ENCODE data around the gene CLCN7. TPM values are rescaled to one million over a fixed set of nuclear protein-coding genes. Genes with fewer than 3 reads are reported as not detected.
A peak's percentile ranks its signal among the peaks of the same experiment; 100 is the strongest.

The CLCN7 gene
- total RNA-seq, 6 donors from 2014 or later: 78.0 to 463 (median 147) TPM

DNA sequence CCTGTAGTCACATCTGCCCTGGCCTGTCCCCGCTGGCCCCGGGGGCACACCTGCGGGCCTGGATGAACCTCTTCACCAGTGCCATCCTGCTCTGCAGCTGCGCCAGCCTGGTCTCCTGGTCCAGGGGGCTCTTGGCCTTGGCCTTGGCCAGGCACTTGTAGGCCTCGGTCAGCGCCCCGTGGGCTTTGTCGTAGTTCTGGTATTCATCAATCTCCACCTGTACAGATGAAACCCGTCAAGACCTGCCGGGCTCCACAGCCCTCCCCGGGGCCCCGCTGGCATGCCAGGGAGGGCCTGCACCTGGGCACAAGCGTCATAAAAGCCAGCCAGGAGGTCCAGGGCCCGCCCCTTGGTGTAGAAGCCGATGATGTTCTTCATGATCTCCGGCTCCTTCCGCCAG, 45.0 kb upstream of the CLCN7 start:
- 97% methylated on average over 4 to 17 of the region's 17 CpGs for WGBS, 2 donors
- no peaks in the 10 kb centered on the region for H3K27me3 ChIP-seq
- H3K27ac ChIP-seq: no peak overlapping the region
- H3K4me1 ChIP-seq: no peaks in the 10 kb centered on the region
- H3K9me3 ChIP-seq: no peaks in the 10 kb centered on the region
- ATAC-seq (ENCODE audit: low FRiP score in 2 of 2) (no peak), DNase-seq (peak in 1 of 2 donors; percentile 75)
- H3K36me3 ChIP-seq: peaks cover 0 to 53% (median 28%) of the 10 kb centered on the region in 4 donors
- no peak overlapping the region for H3K4me3 ChIP-seq
- TF ChIP-seq EP300 (IDR thresholded peaks at IDR 0.05) (no peak), POLR2AphosphoS5 (IDR thresholded peaks at IDR 0.05) (no peak), POLR2A (IDR thresholded peaks at IDR 0.05) (no peak)
- TF ChIP-seq, protein P1, sequence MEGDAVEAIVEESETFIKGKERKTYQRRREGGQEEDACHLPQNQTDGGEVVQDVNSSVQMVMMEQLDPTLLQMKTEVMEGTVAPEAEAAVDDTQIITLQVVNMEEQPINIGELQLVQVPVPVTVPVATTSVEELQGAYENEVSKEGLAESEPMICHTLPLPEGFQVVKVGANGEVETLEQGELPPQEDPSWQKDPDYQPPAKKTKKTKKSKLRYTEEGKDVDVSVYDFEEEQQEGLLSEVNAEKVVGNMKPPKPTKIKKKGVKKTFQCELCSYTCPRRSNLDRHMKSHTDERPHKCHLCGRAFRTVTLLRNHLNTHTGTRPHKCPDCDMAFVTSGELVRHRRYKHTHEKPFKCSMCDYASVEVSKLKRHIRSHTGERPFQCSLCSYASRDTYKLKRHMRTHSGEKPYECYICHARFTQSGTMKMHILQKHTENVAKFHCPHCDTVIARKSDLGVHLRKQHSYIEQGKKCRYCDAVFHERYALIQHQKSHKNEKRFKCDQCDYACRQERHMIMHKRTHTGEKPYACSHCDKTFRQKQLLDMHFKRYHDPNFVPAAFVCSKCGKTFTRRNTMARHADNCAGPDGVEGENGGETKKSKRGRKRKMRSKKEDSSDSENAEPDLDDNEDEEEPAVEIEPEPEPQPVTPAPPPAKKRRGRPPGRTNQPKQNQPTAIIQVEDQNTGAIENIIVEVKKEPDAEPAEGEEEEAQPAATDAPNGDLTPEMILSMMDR (IDR thresholded peaks at IDR 0.05): no peak

GRCh38 chr16:1518626-1519135, 43.9 kb upstream of the CLCN7 start:
- DNase-seq (peak in 1 of 2 donors; percentile 65), ATAC-seq (ENCODE audit: low FRiP score in 2 of 2) (peak; percentile 31)
- Histone ChIP-seq H3K4me1 (no peaks in the 10 kb centered on the region), H3K9me3 (peaks cover 0 to 6% (median 3%) of the 10 kb centered on the region in 4 donors), H3K27ac (no peak overlapping the region), H3K36me3 (peaks cover 0 to 43% (median 25%) of the 10 kb centered on the region in 4 donors), H3K27me3 (no peaks in the 10 kb centered on the region), H3K4me3 (no peak overlapping the region)
- no peak for TF ChIP-seq POLR2AphosphoS5 (IDR thresholded peaks at IDR 0.05)
- TF ChIP-seq, protein P1 (IDR thresholded peaks at IDR 0.05): no peak
- TF ChIP-seq EP300 (IDR thresholded peaks at IDR 0.05): no peak
- no peak for TF ChIP-seq POLR2A (IDR thresholded peaks at IDR 0.05)
- WGBS, 2 donors: 96 to 98% methylated on average over 10 to 16 of the region's 16 CpGs

DNA sequence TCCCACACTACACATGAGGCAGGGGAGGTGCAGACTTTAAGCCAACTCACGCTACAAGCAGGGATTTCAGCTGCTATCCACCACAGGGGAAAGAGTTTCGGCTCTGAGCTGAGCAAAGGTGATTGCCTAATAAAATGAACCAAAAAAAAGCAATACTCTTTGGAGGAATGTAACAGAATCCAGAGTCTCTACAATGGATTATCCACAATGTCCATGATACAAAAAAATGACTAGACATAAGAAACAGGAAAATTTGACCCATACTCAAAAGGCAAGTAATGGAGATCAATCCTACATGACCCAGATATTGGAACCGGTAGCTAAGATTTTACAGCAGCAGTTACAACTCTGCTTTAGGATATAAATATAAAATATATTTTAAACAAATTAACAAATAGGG, 39.7 kb upstream of the CLCN7 start:
- peaks cover 0 to 40% (median 17%) of the 10 kb centered on the region in 4 donors for H3K36me3 ChIP-seq
- 67 to 95% methylated on average over 3 of the region's 3 CpGs for WGBS, 2 donors
- no peak for DNase-seq
- no peak overlapping the region for H3K27ac ChIP-seq
- TF ChIP-seq POLR2A (IDR thresholded peaks at IDR 0.05) (no peak), POLR2AphosphoS5 (IDR thresholded peaks at IDR 0.05) (no peak), EP300 (IDR thresholded peaks at IDR 0.05) (no peak)
- TF ChIP-seq, protein P1 (IDR thresholded peaks at IDR 0.05): no peak
- peaks cover 0 to 6% (median 3%) of the 10 kb centered on the region in 4 donors for H3K9me3 ChIP-seq
- H3K4me1 ChIP-seq: peaks cover 11 to 38% (median 20%) of the 10 kb centered on the region in 4 donors
- no peak overlapping the region for H3K4me3 ChIP-seq
- no peak for ATAC-seq (ENCODE audit: low FRiP score in 2 of 2)
- no peaks in the 10 kb centered on the region for H3K27me3 ChIP-seq

- peak in 1 of 2 donors; percentile 46 for DNase-seq
- WGBS, 2 donors: 63 to 74% methylated on average over 15 of the region's 15 CpGs
- no peak for ATAC-seq (ENCODE audit: low FRiP score in 2 of 2)
- H3K27me3 ChIP-seq: no peaks in the 10 kb centered on the region
- peak overlapping the region; percentile 4 to 88 (median 27) for H3K27ac ChIP-seq
- H3K4me3 ChIP-seq: no peak overlapping the region
- peaks cover 0 to 6% (median 3%) of the 10 kb centered on the region in 4 donors for H3K9me3 ChIP-seq
- peaks cover 0 to 33% (median 11%) of the 10 kb centered on the region in 4 donors for H3K36me3 ChIP-seq
- peaks cover 24 to 52% (median 27%) of the 10 kb centered on the region in 4 donors for H3K4me1 ChIP-seq
- no peak for TF ChIP-seq EP300 (IDR thresholded peaks at IDR 0.05)
- no peak for TF ChIP-seq POLR2A (IDR thresholded peaks at IDR 0.05)
- no peak for TF ChIP-seq POLR2AphosphoS5 (IDR thresholded peaks at IDR 0.05)
- TF ChIP-seq, protein P1 (IDR thresholded peaks at IDR 0.05): no peak
Observed at GRCh38 chr16:1512774-1513173, 37.9 kb upstream of the CLCN7 start.

Data from upper lobe of left lung (tissue), 6 donors.